ENCODE measurements around the gene RELN. TPM values are rescaled to one million over a fixed set of nuclear protein-coding genes. Genes with fewer than 3 reads are reported as not detected.

RELN gene
- total and polyA plus RNA-seq, 10 of the 15 experiments (the other 5 are each of a cell fraction or from before 2014, with no cell fraction given): 0.11 to 0.21 TPM; not detected in 8

DNA sequence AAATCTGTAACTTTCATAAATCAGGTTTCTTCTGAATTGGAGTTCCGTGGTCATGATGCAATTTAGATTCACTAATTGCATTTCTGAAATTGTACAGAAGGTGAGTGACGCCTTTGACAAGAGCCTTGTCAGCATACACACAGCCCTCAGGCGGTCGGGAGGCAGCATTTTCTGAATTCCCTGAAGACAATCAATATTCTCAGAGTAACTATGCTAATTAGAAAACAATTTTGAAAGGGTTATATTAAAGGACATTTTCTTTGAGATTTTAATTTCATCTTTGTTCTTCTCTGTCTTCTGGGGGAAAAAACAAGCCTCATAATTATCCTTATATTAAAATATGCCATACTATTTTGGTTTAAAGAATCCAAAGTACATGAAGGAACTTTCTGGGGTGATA, 488.3 kb downstream of the RELN start:
- Histone ChIP-seq H3K9me3 (replicated peaks; ENCODE audit: control insufficient read depth, insufficient read depth, low read length) (no peaks in the 10 kb centered on the region), H3K27me3 (replicated peaks in 1 of 2; ENCODE audit: control insufficient read depth in 2 of 2, insufficient read depth in 2 of 2, low read length in 1 of 2) (no peaks in the 10 kb centered on the region; a peak in 1 of 4 replicates), H3K9ac (ENCODE audit: control insufficient read depth, insufficient read depth, low read length) (no peak overlapping the region), H3K27ac (ENCODE audit: control insufficient read depth, insufficient read depth) (no peak overlapping the region), H2AFZ (ENCODE audit: control insufficient read depth, low read depth, low read length) (no peak overlapping the region), H4K20me1 (ENCODE audit: control insufficient read depth, insufficient read depth) (no peaks in the 10 kb centered on the region), H3K36me3 (ENCODE audit: control insufficient read depth in 2 of 2, insufficient read depth in 2 of 2, low read length in 1 of 2) (no peaks in the 10 kb centered on the region), H3K4me2 (ENCODE audit: control insufficient read depth, insufficient read depth) (no peak overlapping the region), H3K4me3 (no peak overlapping the region), H3K79me2 (ENCODE audit: control insufficient read depth, insufficient read depth, low read length) (no peaks in the 10 kb centered on the region), H3K4me1 (ENCODE audit: control insufficient read depth, insufficient read depth, low read length) (no peaks in the 10 kb centered on the region)
- POLR2A ChIA-PET: no interaction called here
- CTCF ChIA-PET: no interaction called here
- SMC1A ChIA-PET (ENCODE audit: uncharacterized antibody, unreplicated experiment): no interaction called here
- DNase-seq (ENCODE audit: low read depth, low spot score): no peak
- intact Hi-C loops (cut with micrococcal nuclease; ENCODE audit: unreplicated experiment): no loop called here
- no peak for FAIRE-seq
- 22% methylated on average over 4 of the region's 4 CpGs for WGBS (ENCODE audit: insufficient coverage, insufficient replicate concordance, low lambda C conversion rate, missing lambda C conversion rate)
- TF ChIP-seq NBN (IDR thresholded peaks at IDR 0.05) (no peak), BCL11A (IDR thresholded peaks at IDR 0.05; ENCODE audit: low read depth, low read length) (no peak), SIN3A (IDR thresholded peaks at IDR 0.05; ENCODE audit: low read depth, low read length) (no peak), SP1 (IDR thresholded peaks at IDR 0.05; ENCODE audit: low read depth, low read length) (no peak), KDM1A (IDR thresholded peaks at IDR 0.05; ENCODE audit: borderline replicate concordance) (no peak), SREBF1 (IDR thresholded peaks at IDR 0.05; ENCODE audit: low read length) (no peak), POLR2AphosphoS5 (IDR thresholded peaks at IDR 0.05; ENCODE audit: low read length) (no peak), EGR1 (IDR thresholded peaks at IDR 0.05; ENCODE audit: borderline replicate concordance in 1 of 2, low read depth in 2 of 2, low read length in 2 of 2) (no peak), ZNF217 (IDR thresholded peaks at IDR 0.05) (no peak)
- TF ChIP-seq, protein P1, sequence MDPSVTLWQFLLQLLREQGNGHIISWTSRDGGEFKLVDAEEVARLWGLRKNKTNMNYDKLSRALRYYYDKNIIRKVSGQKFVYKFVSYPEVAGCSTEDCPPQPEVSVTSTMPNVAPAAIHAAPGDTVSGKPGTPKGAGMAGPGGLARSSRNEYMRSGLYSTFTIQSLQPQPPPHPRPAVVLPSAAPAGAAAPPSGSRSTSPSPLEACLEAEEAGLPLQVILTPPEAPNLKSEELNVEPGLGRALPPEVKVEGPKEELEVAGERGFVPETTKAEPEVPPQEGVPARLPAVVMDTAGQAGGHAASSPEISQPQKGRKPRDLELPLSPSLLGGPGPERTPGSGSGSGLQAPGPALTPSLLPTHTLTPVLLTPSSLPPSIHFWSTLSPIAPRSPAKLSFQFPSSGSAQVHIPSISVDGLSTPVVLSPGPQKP (IDR thresholded peaks at IDR 0.05; ENCODE audit: low read depth, low read length): no peak
- TF ChIP-seq, protein P2, sequence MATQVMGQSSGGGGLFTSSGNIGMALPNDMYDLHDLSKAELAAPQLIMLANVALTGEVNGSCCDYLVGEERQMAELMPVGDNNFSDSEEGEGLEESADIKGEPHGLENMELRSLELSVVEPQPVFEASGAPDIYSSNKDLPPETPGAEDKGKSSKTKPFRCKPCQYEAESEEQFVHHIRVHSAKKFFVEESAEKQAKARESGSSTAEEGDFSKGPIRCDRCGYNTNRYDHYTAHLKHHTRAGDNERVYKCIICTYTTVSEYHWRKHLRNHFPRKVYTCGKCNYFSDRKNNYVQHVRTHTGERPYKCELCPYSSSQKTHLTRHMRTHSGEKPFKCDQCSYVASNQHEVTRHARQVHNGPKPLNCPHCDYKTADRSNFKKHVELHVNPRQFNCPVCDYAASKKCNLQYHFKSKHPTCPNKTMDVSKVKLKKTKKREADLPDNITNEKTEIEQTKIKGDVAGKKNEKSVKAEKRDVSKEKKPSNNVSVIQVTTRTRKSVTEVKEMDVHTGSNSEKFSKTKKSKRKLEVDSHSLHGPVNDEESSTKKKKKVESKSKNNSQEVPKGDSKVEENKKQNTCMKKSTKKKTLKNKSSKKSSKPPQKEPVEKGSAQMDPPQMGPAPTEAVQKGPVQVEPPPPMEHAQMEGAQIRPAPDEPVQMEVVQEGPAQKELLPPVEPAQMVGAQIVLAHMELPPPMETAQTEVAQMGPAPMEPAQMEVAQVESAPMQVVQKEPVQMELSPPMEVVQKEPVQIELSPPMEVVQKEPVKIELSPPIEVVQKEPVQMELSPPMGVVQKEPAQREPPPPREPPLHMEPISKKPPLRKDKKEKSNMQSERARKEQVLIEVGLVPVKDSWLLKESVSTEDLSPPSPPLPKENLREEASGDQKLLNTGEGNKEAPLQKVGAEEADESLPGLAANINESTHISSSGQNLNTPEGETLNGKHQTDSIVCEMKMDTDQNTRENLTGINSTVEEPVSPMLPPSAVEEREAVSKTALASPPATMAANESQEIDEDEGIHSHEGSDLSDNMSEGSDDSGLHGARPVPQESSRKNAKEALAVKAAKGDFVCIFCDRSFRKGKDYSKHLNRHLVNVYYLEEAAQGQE (IDR thresholded peaks at IDR 0.05; ENCODE audit: low read depth, low read length): no peak
- in situ Hi-C loops (cut with MboI): no loop called here
- no TSS peak for BruUV-seq (replicated peaks)
- RAD21 ChIA-PET (ENCODE audit: unreplicated experiment): no interaction called here
- ATAC-seq: no peak

Measured in GM12878 (cell line).